ENCODE results near the gene FBXO34.
"Not testable (repeated sequence)": the region's sequence is repeated elsewhere in the genome, so short reads cannot be mapped to it uniquely, and the experiment has no call there.

The FBXO34 gene

DNA sequence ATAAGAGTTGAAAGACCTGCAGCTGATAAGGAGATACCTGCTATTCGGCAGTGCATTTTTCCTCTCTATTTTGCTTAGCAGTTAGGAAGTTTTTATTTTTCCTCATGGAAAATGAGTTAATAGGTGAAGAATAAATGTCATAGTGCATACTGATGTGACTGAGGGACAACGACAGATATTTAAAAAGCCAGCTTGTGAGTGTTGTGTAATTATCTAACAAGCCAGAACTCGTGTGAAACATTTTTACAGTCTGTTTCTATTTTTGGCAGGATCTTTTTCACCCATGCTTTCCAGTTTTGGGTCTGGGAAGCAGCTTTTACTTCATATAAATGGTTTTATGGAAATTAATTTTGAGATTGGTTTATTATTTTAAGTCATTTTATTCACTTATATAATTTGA, 2.9 kb downstream of the FBXO34 start:
- DNase-seq, result no peak

GRCh38 chr14:55274751-55275150, 3.5 kb downstream of the FBXO34 start:
- DNase-seq, result no peak

- no peak for DNase-seq
These were observed 5.5 kb downstream of the FBXO34 start for GRCh38 chr14:55276736-55277135.

DNA sequence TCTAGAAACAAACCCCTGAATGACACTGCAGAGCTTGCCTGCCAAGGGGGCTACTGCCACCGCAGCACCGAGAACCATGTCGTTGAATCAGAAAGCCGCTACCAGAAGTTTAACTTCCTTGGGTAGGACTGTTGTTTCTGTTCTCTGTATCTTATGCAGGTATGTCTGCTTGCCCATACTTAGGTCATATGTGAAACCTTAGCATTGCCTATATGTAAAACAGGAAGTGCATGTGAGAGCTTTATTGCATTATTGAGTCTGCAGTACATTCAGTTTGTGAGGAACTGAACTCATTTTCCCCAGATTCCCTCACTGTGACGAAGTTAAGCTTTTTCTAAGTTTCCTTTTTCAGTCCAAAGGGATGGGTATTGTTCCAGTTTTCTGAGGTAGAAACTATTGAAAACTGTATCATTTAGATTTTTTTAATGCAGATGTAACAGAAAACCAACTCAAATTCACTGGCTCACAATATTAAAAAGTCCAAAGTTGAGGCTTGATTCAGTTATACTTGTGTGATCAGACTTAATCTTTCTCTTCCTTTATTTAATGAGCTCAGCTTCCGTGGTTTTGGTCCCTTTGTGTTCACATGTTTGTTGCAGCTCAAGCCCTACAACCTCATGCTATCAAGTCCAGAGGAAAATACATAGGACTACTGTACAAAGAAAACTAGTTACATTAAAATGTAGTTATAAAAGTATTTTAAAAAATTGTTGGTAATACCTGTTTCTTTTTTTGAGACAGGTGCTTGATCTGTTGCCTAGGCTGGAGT, 6.9 kb downstream of the FBXO34 start:
- DNase-seq, result no peak

DNA sequence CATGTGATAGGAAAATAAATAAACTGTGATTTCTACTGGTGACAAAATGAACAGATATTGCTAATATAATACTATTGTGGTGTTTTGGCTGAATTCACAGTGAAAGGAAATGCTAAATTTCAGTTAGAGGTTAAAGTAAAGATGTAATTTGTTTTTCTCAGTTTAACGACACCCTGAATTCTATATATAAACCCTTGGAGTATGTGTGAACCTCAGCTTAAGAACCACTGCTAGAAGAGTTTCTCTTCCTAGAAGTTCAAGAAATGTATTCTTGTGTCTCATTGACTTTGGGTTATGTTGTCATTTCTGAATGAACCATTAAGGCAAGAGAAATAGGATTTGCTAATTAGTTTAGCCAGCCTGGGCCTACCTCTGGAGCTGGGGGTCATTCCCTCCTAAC, 8.2 kb downstream of the FBXO34 start:
- DNase-seq, result no peak

GRCh38 chr14:55281316-55281839, 10.2 kb downstream of the FBXO34 start:
- DNase-seq, result no peak

DNA sequence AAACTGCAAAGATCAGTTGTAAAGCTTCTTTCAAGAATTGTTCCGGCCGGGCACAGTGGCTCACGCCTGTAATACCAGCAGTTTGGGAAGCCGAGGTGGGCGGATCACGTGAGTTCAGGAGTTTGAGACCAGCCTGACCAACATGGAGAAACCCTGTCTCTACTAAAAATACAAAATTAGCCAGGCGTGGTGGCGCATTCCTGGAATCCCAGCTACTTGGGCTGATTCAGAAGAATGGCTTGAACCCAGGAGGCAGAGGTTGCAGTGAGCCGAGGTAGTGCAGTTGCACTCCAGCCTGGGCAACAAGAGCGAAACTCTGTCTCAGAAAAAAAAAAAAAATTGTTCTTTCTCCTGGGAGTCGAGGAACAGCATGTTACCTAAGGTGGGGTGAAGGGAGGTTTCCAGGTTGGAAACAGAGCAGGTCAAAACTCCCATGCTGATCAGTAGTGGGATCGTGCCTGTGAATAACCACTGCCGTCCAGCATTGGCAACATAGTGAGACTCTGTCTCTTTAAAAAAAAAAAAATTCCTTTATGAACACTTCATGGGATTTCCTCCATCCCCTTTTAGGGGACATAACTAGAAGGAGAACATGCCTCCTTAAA, 13.9 kb downstream of the FBXO34 start:
- no peak for DNase-seq

DNA sequence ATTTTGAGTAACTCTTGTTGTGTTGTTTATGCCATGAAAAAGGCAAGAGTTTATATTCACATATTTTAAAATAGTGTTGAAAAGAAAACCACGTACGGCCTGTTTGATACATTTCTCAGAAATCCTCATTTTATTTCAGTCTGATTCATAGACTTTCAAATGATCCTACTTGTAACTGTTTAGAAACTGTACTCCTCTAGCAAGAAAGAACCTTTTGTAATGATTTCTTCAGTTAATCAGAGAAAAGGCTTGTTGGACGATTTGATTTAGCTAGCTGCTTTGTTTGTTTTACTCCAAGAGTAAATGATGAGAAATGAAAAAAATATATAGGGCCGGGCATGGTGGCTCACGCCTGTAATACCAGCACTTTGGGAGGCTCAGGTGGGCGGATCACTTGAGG, 17.2 kb downstream of the FBXO34 start:
- DNase-seq, result no peak

- DNase-seq, result no peak
These were observed 20.4 kb downstream of the FBXO34 start for GRCh38 chr14:55291480-55292081.

- DNase-seq, result no peak
These were observed 23.4 kb downstream of the FBXO34 start for GRCh38 chr14:55294603-55295002.

GRCh38 chr14:55297611-55298499, 26.6 kb downstream of the FBXO34 start:
- DNase-seq, result no peak

DNA sequence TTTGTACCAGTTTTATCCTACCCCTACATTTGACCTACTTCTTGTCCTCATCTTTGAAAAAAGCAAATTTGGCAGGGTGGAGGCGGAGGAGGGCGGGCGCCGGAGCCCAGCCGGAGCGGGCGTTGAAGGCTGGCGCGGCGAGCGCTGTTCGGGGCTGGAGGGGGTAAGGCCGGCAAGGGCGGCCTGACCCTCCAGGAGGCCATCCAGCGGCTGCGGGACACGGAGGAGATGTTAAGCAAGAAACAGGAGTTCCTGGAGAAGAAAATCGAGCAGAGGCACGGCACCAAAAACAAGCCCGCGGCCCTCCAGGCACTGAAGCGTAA, 27.2 kb downstream of the FBXO34 start:
- no peak for DNase-seq

- no peak for DNase-seq
These were observed 30.4 kb downstream of the FBXO34 start for GRCh38 chr14:55301437-55302121.

DNA sequence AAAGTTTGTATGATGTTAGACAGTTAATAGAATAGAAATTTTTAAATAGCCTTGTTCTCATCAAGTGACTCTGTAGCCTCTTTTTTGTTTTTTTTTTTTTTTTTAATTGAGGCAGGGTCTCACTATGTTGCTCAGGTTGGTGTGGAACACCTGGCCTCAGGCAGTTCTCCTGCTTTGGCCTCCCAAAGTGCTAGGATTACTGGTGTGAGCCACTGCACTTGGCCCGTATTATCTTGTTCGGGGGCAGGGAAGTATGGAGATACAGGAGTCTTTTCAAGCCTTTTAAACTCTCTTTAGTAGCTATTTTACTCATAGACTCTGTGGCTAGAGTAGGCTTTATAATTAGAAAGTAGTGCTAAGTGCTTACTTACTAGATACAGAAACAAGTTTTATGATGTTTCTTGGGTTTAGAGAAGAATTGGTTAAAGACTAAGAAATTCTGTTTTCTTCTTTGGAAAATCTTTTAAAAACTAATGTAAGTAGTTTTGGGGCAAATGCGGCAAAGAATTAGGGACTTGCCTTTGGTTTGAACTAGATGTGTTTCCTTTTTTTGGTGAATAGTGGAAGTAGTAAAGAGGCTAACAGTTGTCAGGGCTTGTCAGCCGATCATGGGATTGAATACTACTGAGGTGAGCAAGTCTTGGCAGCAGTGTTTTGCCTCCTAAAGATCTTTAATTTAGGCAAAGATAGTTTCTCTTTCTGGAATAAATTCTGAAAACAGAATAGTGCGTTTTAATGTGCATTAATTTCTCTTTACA, 31.3 kb downstream of the FBXO34 start:
- DNase-seq, result no peak

GRCh38 chr14:55303125-55303499, 31.9 kb downstream of the FBXO34 start:
- no peak for DNase-seq

DNA sequence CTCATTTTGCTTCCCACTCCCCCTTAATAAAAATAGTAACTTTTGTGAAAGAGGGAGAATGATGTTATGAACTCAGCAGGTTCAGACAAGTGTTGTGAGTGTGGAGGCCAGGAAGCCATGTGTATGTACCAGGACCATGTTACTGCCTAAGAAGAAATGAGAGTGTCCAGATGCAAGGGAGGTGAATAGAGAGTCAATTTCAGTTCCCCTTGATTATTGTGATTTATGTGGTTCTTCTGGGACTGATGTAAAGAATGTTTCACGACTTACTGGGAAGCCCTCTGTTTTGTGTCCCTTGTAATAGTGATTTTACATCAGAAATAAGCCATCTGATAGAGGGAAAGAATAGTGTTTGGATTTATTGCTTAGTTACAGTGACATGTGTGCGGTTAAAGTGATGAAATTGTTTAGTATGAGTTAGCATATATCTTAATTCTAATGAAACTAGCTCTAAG, 32.5 kb downstream of the FBXO34 start:
- DNase-seq, result no peak

DNA sequence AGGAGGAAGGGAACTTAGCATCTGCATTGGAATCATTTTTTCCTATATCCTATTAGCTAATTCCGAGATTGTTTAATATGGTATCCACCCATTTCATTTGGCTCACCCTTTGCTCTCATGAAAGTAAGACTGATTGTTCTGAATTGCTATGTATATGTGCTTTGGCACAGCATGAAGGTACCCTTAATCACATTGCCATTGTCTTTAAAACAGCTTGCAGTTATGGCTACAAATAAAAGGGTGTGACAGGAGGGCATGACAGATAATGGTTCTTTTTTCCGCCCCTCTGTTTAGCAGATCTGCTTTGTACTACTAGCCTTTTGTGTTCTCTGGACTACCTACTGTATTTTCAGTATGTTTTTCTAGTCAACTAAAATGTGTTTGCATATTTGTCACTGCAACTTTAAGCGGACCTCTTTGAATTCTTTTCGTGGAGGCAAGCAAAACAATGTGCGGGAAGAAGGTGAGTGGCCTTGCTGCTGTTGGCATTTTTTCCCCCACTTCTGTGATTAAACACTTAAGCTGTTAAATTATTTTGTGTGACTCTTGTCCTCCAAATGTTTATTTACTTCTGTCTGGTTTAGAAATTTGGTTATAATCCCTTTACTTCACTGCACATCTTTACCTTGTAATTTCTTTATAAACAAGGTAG, 35.8 kb downstream of the FBXO34 start:
- no peak for DNase-seq

GRCh38 chr14:55309154-55309553, 37.9 kb downstream of the FBXO34 start:
- DNase-seq, result no peak

- no peak for DNase-seq
These were observed 38.6 kb downstream of the FBXO34 start for GRCh38 chr14:55309761-55310365.

DNA sequence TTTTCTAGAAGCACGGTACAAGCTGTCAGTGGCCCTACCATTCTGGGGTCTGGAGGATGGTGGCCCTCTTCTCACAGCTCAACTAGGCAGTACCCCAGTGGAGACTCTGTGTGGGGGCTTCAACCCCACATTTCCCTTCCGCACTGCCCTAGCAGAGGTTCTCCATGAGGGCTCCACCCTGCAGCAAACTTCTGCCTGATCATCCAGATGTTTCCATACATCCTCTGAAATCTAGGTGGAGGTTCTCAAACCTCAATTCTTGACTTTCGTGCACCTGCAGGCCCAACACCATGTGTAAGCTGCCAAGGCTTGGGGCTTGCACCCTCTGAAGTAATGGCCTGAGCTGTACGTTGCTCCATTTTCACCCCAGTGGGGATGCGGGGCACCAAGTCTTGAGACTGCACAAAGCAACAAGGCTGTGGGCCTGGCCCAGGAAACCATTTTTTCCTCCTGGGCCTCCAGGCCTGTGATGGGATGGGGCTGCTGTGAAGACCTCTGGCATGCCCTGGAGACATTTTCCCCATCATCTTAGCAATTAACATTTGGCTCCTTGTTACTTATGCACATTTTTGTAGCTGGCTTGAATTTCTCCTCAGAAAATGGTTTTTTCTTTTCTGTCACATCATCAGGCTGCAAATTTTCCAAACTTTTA, 41.3 kb downstream of the FBXO34 start:
- DNase-seq, result not testable (repeated sequence)

Measured in GOT3 (cell line).